KMS-11 (cell line): Measurements from ENCODE around the gene CYP26C1.

Experiments
- H2AFZ ChIP-seq: fragments of 200-600 bp; sonication (generic); 2 replicates; pipeline ENCODE4 v1.6.1; 2016; ENCODE audit warnings: antibody characterized with exemption, mixed run types, low read depth
- H3K27ac ChIP-seq: fragments of 200-600 bp; sonication (generic); 2 replicates; pipeline ENCODE4 v1.6.1; 2016; ENCODE audit warnings: mild to moderate bottlenecking, mixed run types
- H3K27me3 ChIP-seq: fragments of 200-600 bp; sonication (generic); 2 replicates; pipeline ENCODE4 v1.6.1; 2017; ENCODE audit warnings: mild to moderate bottlenecking, low read depth, mixed run types, moderate library complexity; ENCODE audit not compliant: insufficient read depth
- H3K36me3 ChIP-seq: fragments of 200-600 bp; sonication (generic); 2 replicates; pipeline ENCODE4 v1.6.1; 2017; ENCODE audit warnings: mild to moderate bottlenecking, mixed run types; ENCODE audit not compliant: insufficient read depth
- H3K4me1 ChIP-seq: fragments of 200-600 bp; sonication (generic); 2 replicates; pipeline ENCODE4 v1.6.1; 2016; ENCODE audit warnings: mild to moderate bottlenecking, low read depth, mixed run types; ENCODE audit not compliant: poor library complexity, severe bottlenecking
- H3K4me2 ChIP-seq: fragments of 200-600 bp; sonication (generic); 2 replicates; pipeline ENCODE4 v1.7.0; 2016; ENCODE audit warnings: mild to moderate bottlenecking, mixed run types
- H3K4me3 ChIP-seq: fragments of 200-600 bp; sonication (generic); IDR thresholded peaks from 2 replicates; pipeline ENCODE4 v1.6.1; 2017; ENCODE audit warnings: low read depth, low read length, mixed read lengths; ENCODE audit not compliant: insufficient read depth
- H3K79me2 ChIP-seq: fragments of 200-600 bp; sonication (generic); 2 replicates; pipeline ENCODE4 v1.6.1; 2016; ENCODE audit warnings: low read depth, mixed run types; ENCODE audit not compliant: insufficient read depth
- H3K9ac ChIP-seq: fragments of 200-600 bp; sonication (generic); 2 replicates; pipeline ENCODE4 v1.6.1; 2016; ENCODE audit warnings: mild to moderate bottlenecking, mixed run types
- H4K20me1 ChIP-seq: fragments of 200-600 bp; sonication (generic); 2 replicates; pipeline ENCODE4 v1.6.1; 2016; ENCODE audit warnings: mild to moderate bottlenecking, mixed run types; ENCODE audit not compliant: insufficient read depth
- CTCF ChIP-seq: fragments of 200-600 bp; sonication (generic); conservative IDR thresholded peaks from 2 replicates; pipeline ENCODE4 v1.6.1; 2017; ENCODE audit warnings: low read depth, mild to moderate bottlenecking, antibody characterized with exemption, low read length, moderate library complexity, mixed read lengths

CYP26C1 gene

GRCh38 chr10:93069245-93069561 is 8.6 kb downstream of the CYP26C1 start:
- Histone ChIP-seq H4K20me1 (no peaks in the 10 kb centered on the region), H3K4me3 (no peak overlapping the region), H3K79me2 (no peaks in the 10 kb centered on the region), H3K36me3 (no peaks in the 10 kb centered on the region), H3K9ac (no peak overlapping the region), H3K27ac (no peak overlapping the region), H2AFZ (no peak overlapping the region), H3K4me2 (no peak overlapping the region), H3K27me3 (peaks cover 4% of the 10 kb centered on the region; the same call in 1 of the 2 replicates), H3K4me1 (peaks cover 16% of the 10 kb centered on the region)
- TF ChIP-seq CTCF, result no peak

- no peak overlapping the region for H3K4me3 ChIP-seq
- H3K9ac ChIP-seq, result no peak overlapping the region
- H3K4me2 ChIP-seq, result no peak overlapping the region
- H3K79me2 ChIP-seq, result no peaks in the 10 kb centered on the region
- peaks cover 30% of the 10 kb centered on the region for H3K4me1 ChIP-seq
- peaks cover 4% of the 10 kb centered on the region; the same call in 1 of the 2 replicates for H3K27me3 ChIP-seq
- no peaks in the 10 kb centered on the region for H4K20me1 ChIP-seq
- H3K27ac ChIP-seq, result no peak overlapping the region
- no peak for TF ChIP-seq CTCF
- H2AFZ ChIP-seq, result no peak overlapping the region
- H3K36me3 ChIP-seq, result no peaks in the 10 kb centered on the region
Observed at GRCh38 chr10:93070378-93071176, 10.0 kb downstream of the CYP26C1 start.

GRCh38 chr10:93071177-93071472 is 10.5 kb downstream of the CYP26C1 start:
- no peak overlapping the region for H3K4me2 ChIP-seq
- peaks cover 35% of the 10 kb centered on the region for H3K4me1 ChIP-seq
- no peak overlapping the region for H3K4me3 ChIP-seq
- H3K27me3 ChIP-seq, result peaks cover 4% of the 10 kb centered on the region; the same call in 1 of the 2 replicates
- H4K20me1 ChIP-seq, result no peaks in the 10 kb centered on the region
- TF ChIP-seq CTCF, result no peak
- H3K27ac ChIP-seq, result no peak overlapping the region
- H3K36me3 ChIP-seq, result no peaks in the 10 kb centered on the region
- H3K79me2 ChIP-seq, result no peaks in the 10 kb centered on the region
- no peak overlapping the region for H3K9ac ChIP-seq
- no peak overlapping the region for H2AFZ ChIP-seq

- peak overlapping the region; percentile 86 for H3K4me2 ChIP-seq
- H3K27me3 ChIP-seq, result peaks cover 4% of the 10 kb centered on the region; the same call in 1 of the 2 replicates
Observed at GRCh38 chr10:93071674-93072224, 11.2 kb downstream of the CYP26C1 start.

More at GRCh38 chr10:93071674-93072224, 11.2 kb downstream of the CYP26C1 start:
- Histone ChIP-seq H3K79me2 (no peaks in the 10 kb centered on the region), H3K27ac (no peak overlapping the region), H4K20me1 (no peaks in the 10 kb centered on the region), H3K4me3 (no peak overlapping the region), H3K4me1 (peaks cover 41% of the 10 kb centered on the region), H3K36me3 (no peaks in the 10 kb centered on the region), H2AFZ (peak overlapping the region; percentile 71; the same call in 1 of the 2 replicates), H3K9ac (no peak overlapping the region; the same call in 1 of the 2 replicates)
- no peak for TF ChIP-seq CTCF
